K562 (cell line): ENCODE measurements around the gene ATP6V1A.

ENCODE experiments used
- CEBPZ ChIP-seq: fragments of 150-350 bp; IDR thresholded peaks from 2 replicates; pipeline ENCODE4 v1.6.1; 2014; ENCODE audit warnings: low read depth, mild to moderate bottlenecking, low read length, borderline replicate concordance
- E2F5 ChIP-seq: sonication (generic); formaldehyde crosslinking; IDR thresholded peaks from 2 replicates; pipeline ENCODE4 v1.8.0; 2022; ENCODE audit warnings: mild to moderate bottlenecking, missing genetic modification reagents
- ETS1 ChIP-seq: conservative IDR thresholded peaks from 2 replicates; pipeline ENCODE4 v1.6.1; 2011; ENCODE audit warnings: low read depth, mild to moderate bottlenecking, low read length; ENCODE audit not compliant: control insufficient read depth
- FOXP4 ChIP-seq: sonication (generic); formaldehyde crosslinking; IDR thresholded peaks from 2 replicates; pipeline ENCODE4 v1.8.0; 2022; ENCODE audit warnings: mild to moderate bottlenecking, missing genetic modification reagents, borderline replicate concordance
- HDAC6 ChIP-seq: IDR thresholded peaks from 2 replicates; pipeline ENCODE4 v1.6.1; 2012; ENCODE audit warnings: low read depth, mild to moderate bottlenecking, control low read depth, inconsistent platforms, low read length, moderate library complexity
- IFI16 ChIP-seq: fragments of 250-450 bp; sonication (Bioruptor Pico); IDR thresholded peaks from 2 replicates; pipeline ENCODE4 v2.1.2; 2022; ENCODE audit warnings: mild to moderate bottlenecking, inconsistent platforms
- KAT8 ChIP-seq: fragments of 450-650 bp; IDR thresholded peaks from 2 replicates; pipeline ENCODE4 v1.6.1; 2016; ENCODE audit warnings: low read depth, mild to moderate bottlenecking
- MTA2 ChIP-seq: fragments of 450-650 bp; IDR thresholded peaks from 2 replicates; pipeline ENCODE4 v1.6.1; 2016; ENCODE audit warnings: low read depth
- POLR2A ChIP-seq: fragments of 450-650 bp; conservative IDR thresholded peaks from 2 replicates; pipeline ENCODE4 v1.6.1; 2016
- ZNF766 ChIP-seq: fragments of 200-800 bp; sonication (Bioruptor generic); conservative IDR thresholded peaks from 2 replicates; pipeline ENCODE4 v1.6.1; 2016; ENCODE audit warnings: missing genetic modification characterization, missing compliant biosample characterization

- TF ChIP-seq E2F5 (CRISPR knock-in tag): no peak
- TF ChIP-seq CEBPZ: no peak
- TF ChIP-seq MTA2: no peak
- no peak for TF ChIP-seq ETS1
- no peak for TF ChIP-seq POLR2A
- no peak for TF ChIP-seq IFI16 (CRISPR knock-in tag)
- TF ChIP-seq ZNF766: no peak
- no peak for TF ChIP-seq FOXP4 (CRISPR knock-in tag)
- TF ChIP-seq HDAC6: no peak
- TF ChIP-seq KAT8: no peak
These were observed 29.5 kb upstream of the ATP6V1A start for GRCh38 chr3:113717308-113717707.
